Activated naive CD4-positive, alpha-beta T cell treated with anti-CD3 and anti-CD28 coated beads, Interleukin-2, amount 50 U/mL, for 24 hours (primary cell): ENCODE results near the gene DTNA.
A peak's percentile ranks its signal among the peaks of the same experiment; 100 is the strongest.

Source experiments
- H3K27ac Mint-ChIP-seq: one replicate; pipeline ENCODE4 v1.8.0; 2021; ENCODE audit warnings: mild to moderate bottlenecking, mixed read lengths
- H3K27me3 Mint-ChIP-seq: one replicate; pipeline ENCODE4 v1.8.0; 2021; ENCODE audit warnings: mixed read lengths
- H3K36me3 Mint-ChIP-seq: one replicate; pipeline ENCODE4 v1.8.0; 2021; ENCODE audit warnings: mixed read lengths
- H3K4me1 Mint-ChIP-seq: one replicate; pipeline ENCODE4 v1.8.0; 2021; ENCODE audit warnings: mixed read lengths
- H3K4me3 Mint-ChIP-seq: one replicate; pipeline ENCODE4 v1.8.0; 2021; ENCODE audit warnings: mild to moderate bottlenecking, mixed read lengths
- H3K9me3 Mint-ChIP-seq: one replicate; pipeline ENCODE4 v1.8.0; 2021; ENCODE audit warnings: mixed read lengths

Gene DTNA

DNA sequence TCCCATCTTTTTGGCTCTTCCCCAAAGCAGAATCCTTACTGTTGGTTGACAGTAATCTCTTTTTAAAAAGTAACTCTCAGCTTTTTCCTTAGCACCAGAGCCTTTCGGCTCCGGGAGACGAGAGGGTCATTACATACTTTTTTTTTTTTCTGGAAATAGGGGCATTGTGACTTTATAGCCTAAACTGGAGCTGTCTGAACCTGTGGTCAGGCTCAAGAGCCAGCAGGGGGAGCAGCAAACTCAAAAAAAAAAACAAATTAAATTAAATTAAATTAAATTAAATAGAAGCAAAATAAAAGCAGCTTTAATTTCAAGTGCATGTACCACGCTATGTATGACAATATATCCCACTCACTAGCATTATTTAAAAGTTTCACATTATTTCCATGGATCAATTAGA is 156.6 kb downstream of the DTNA start:
- H3K27ac Mint-ChIP-seq = peak overlapping the region; percentile 90

DNA sequence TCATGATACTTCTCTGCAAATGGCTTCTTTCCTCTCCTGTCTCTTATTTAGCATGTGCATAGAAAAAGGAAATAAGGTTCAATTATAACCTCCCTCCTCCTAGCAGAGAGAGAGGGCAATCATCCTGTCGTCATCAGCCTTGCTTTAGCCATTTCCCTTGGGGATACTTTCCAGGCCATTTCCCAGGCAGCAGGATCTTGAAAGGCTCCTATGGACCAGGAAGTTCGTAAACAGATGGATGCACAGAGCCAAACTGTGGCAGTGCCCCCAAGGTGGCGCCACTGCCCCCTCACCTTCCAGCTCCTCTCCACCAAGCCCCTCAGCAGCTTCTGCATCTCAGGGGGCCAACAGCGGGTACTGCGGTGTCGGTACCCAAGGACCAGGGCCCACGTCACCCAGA is 157.4 kb downstream of the DTNA start:
- no peaks in the 10 kb centered on the region for H3K36me3 Mint-ChIP-seq

More for the DNA sequence above, 156.6 kb downstream of the DTNA start:
- Mint-ChIP-seq H3K4me3 (peak overlapping the region; percentile 58), H3K9me3 (peaks cover 4% of the 10 kb centered on the region), H3K27me3 (no peaks in the 10 kb centered on the region), H3K36me3 (no peaks in the 10 kb centered on the region), H3K4me1 (peaks cover 39% of the 10 kb centered on the region)

DNA sequence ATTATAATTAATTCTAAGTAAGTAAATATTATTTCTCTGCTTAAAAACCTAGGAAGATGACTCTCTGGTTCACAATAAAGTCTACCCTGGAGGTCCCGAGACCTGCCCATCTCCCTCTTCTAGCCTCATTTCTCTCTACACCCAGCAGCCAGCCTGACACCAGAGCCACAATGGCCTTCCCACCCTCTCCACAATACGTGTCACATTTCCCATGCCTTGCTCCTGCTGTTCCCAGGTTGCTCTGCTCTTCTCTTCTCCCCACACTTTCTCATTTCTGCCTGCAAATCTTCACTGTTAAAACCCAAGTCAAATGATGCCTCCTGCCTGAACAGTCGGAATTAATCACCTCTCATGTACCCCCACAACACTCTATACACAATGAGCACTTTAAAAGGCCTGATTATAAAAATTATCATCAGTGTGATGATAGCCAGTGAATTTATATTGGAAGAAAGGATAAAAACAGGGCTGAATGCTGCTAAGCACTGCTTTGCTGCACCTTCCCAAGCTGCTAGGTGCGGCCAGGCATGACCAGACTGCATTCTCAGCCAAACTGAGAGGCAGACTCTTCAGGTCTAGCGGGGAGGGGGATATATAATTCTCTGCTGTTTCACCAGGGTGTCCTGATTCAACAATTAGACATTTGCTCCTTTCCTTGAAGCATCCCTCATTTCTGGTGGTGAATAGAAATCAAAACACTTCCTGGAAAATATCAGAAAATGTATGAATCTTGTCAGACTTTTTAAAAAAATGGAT is 160.6 kb downstream of the DTNA start:
- H3K27ac Mint-ChIP-seq = no peak overlapping the region
- no peak overlapping the region for H3K4me3 Mint-ChIP-seq
- no peaks in the 10 kb centered on the region for H3K27me3 Mint-ChIP-seq
- no peaks in the 10 kb centered on the region for H3K9me3 Mint-ChIP-seq
- peaks cover 15% of the 10 kb centered on the region for H3K4me1 Mint-ChIP-seq
- H3K36me3 Mint-ChIP-seq = no peaks in the 10 kb centered on the region

More for the DNA sequence above, 157.4 kb downstream of the DTNA start:
- Mint-ChIP-seq H3K27ac (peak overlapping the region; percentile 18), H3K4me1 (peaks cover 35% of the 10 kb centered on the region), H3K4me3 (no peak overlapping the region), H3K9me3 (peaks cover 4% of the 10 kb centered on the region), H3K27me3 (no peaks in the 10 kb centered on the region)

DNA sequence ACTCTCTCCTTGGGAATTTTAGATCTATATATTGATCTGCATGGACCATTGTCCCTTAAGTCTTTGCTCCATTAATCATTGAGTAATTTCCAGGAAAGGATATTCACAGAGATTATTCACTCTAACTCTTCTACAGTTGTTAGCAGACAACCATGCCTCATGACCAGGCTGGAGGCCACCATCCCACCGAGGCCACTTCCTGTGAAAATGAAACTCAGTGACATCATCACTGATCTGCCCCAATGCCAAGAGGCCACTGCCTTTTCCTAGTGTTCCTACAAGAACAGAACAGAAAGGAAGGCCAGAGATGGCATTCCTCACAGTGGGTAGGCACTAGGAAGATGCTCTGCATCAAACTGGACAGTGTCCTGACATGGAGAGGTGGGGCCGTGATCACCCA is 161.3 kb downstream of the DTNA start:
- Mint-ChIP-seq H3K27ac (no peak overlapping the region), H3K36me3 (no peaks in the 10 kb centered on the region)

DNA sequence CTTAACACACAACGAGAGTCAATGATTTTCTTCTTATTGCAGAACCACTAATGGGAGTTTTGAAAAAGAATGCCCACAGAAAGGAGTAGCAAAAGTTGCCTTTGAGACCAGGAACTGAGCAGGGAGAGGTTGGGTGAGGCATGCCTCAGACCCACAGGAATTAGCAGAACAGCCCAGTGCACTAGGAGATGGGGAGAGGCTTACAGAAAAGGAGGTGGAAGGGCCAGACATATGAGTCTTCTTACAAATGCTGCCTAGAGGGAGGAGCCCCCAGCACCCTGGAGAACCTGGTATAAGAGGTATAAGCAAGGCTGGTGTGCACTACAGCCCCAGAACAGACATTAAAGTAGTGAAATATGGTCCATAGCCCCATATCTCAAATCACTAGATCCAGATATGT is 162.0 kb downstream of the DTNA start:
- no peak overlapping the region for H3K27ac Mint-ChIP-seq
- H3K4me3 Mint-ChIP-seq = no peak overlapping the region
- no peaks in the 10 kb centered on the region for H3K36me3 Mint-ChIP-seq

More for the DNA sequence above, 161.3 kb downstream of the DTNA start:
- Mint-ChIP-seq H3K27me3 (no peaks in the 10 kb centered on the region), H3K4me1 (peaks cover 12% of the 10 kb centered on the region), H3K4me3 (no peak overlapping the region), H3K9me3 (no peaks in the 10 kb centered on the region)

DNA sequence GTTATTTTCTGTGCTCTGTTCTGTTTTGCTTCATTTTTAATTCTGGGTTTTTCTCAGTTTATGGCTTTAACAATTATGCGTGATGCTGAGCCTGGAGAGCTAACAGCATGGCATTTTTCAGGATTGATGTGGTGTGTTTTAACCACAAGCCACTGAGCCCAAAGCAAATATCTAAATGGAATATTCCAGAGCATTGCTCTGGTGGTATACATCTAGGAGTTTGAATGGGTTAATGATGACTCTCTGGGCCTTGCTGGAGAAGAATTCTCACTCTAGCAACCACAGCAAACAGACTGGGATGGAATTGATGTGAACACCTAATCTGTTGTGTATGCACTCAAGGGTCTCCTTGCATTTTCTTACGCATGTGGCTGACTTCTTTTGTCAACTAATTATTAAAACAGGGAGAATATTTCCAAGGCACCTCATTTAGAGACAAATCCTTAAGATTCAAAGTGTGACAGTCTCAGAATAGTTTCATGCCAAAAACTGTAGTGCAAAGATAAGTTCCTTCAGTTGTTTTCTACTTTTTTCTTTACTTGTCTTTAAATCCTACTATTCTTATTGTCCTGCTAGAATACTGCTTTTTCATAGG is 164.0 kb downstream of the DTNA start:
- no peak overlapping the region for H3K27ac Mint-ChIP-seq
- no peak overlapping the region for H3K4me3 Mint-ChIP-seq
- H3K9me3 Mint-ChIP-seq = no peaks in the 10 kb centered on the region
- H3K27me3 Mint-ChIP-seq = no peaks in the 10 kb centered on the region
- H3K4me1 Mint-ChIP-seq = peaks cover 4% of the 10 kb centered on the region
- no peaks in the 10 kb centered on the region for H3K36me3 Mint-ChIP-seq

More for the DNA sequence above, 162.0 kb downstream of the DTNA start:
- H3K4me1 Mint-ChIP-seq = peaks cover 6% of the 10 kb centered on the region
- no peaks in the 10 kb centered on the region for H3K27me3 Mint-ChIP-seq
- no peaks in the 10 kb centered on the region for H3K9me3 Mint-ChIP-seq

DNA sequence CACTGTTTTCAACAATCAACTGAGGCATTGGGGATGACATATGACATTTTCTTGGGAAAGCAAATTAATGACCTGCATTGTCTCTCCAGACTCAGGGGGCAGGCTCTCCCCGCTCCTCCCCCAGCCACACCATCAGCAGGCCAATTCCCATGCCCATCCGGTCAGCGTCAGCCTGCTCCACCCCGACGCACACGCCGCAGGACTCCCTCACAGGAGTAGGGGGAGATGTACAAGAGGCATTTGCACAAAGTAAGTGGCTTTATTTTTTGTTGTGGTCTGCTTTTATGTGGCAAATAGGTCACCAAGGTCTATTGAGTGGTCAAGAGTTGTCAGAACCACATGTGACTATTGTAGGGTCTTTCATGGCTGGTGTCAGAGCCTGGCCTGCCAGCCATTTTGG is 165.1 kb downstream of the DTNA start:
- H3K27me3 Mint-ChIP-seq = peaks cover 1% of the 10 kb centered on the region
- peaks cover 4% of the 10 kb centered on the region for H3K4me1 Mint-ChIP-seq
- H3K9me3 Mint-ChIP-seq = no peaks in the 10 kb centered on the region
- H3K4me3 Mint-ChIP-seq = no peak overlapping the region
- H3K36me3 Mint-ChIP-seq = no peaks in the 10 kb centered on the region
- H3K27ac Mint-ChIP-seq = no peak overlapping the region

DNA sequence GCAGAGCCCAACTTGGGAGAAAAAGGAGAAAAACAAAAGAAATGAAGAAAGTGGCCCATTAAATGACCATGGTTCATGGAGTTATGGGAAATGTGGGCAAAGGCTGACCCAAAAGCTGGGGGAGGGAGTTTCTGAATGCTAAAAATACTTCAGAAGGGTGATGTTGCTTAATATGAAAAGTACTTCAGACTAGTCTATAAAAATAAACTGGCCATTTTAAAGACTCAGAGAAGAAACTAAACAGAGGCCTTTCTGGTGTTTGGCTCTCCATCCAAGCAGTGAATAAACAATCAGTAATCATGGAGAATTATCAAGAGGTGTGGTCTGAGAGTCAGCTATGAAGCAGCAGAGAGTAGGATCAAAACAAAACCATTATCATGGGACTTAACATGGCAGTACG is 170.3 kb downstream of the DTNA start:
- Mint-ChIP-seq H3K27me3 (peaks cover 3% of the 10 kb centered on the region), H3K9me3 (no peaks in the 10 kb centered on the region), H3K4me1 (peaks cover 4% of the 10 kb centered on the region), H3K36me3 (no peaks in the 10 kb centered on the region), H3K4me3 (no peak overlapping the region), H3K27ac (no peak overlapping the region)

DNA sequence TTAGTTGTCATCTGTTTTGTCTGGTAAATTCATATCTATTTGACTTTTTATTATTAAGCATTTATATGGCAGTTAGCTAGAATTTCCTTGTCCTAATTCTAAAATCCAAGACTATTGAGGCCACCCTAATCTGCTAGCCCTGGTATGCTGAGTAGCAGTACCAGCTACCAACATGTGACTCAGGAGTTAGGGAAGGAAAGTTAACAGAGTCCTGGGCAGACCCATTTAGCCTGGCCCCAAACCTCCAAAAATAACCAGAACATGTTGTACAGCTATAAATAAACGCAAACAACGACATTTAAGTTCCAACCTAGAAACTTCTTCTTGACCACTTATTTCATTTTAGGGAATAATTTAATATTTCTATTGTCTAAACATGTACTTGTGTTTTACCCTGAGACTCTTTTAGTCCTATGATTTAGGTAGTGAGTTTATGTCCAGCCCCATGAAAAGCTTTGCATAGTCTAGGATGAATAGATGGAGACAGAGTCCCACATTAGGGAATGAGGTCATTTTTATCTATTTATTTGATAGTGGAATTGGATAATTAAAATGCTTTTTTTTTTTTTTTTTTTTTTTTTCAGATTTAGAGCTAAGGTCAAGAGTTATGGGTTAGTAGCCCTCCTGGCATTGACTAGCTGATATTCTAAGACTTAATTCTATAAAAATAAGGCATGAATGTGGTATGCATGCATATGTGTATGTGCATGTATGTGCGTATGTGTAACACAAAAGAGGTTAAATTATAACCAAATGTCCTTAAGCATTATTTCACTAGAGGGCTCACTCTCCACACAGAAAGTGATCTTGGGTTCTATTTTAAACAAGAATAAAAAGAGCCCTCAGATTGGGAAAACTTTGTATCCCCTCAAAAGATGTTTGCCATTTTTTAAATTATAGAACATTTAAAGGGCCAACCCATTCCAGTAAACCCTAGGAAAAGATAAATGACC is 171.1 kb downstream of the DTNA start:
- Mint-ChIP-seq H3K4me3 (no peak overlapping the region), H3K27me3 (peaks cover 3% of the 10 kb centered on the region), H3K9me3 (no peaks in the 10 kb centered on the region), H3K4me1 (peaks cover 1% of the 10 kb centered on the region), H3K36me3 (no peaks in the 10 kb centered on the region), H3K27ac (no peak overlapping the region)

DNA sequence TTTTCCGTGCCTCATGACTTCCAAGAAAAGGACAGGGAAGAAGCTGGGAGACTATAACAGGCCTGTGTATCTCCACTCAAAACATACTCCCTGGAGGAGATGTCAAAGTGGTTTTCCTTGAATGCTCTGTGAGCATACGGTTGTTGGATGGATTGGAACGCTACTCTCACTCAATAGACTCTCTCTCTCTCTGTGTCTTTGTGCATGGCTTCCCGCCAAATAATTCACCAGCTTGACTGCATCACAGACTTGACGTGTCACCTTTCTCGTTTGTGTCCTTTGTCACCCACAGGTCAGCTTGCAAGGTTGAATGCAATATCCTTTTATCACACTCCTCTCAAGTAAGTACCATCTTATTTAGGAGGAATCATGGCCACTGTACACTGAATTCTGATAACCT is 174.3 kb downstream of the DTNA start:
- H3K4me3 Mint-ChIP-seq = no peak overlapping the region
- no peak overlapping the region for H3K27ac Mint-ChIP-seq
- no peaks in the 10 kb centered on the region for H3K4me1 Mint-ChIP-seq
- H3K9me3 Mint-ChIP-seq = no peaks in the 10 kb centered on the region
- H3K36me3 Mint-ChIP-seq = no peaks in the 10 kb centered on the region
- H3K27me3 Mint-ChIP-seq = peaks cover 3% of the 10 kb centered on the region

DNA sequence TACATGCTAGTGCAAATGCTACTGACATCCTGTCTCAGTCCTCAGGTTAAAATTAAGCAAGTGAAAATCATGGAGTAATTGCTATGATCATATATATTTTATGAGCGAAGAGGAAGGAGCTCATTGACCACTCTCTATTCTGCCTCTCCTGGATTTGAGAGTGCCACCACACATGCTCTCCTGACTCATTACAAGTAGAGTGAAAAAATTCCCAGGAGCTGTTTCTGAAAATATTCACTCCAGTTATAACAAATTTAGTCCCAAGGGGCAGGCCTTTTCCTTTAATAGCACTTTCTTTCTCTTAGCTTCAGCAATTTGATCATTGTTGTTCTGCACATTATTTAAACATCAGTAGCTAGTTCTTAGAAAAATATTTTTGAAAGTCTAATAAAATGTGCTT is 176.1 kb downstream of the DTNA start:
- no peaks in the 10 kb centered on the region for H3K9me3 Mint-ChIP-seq

DNA sequence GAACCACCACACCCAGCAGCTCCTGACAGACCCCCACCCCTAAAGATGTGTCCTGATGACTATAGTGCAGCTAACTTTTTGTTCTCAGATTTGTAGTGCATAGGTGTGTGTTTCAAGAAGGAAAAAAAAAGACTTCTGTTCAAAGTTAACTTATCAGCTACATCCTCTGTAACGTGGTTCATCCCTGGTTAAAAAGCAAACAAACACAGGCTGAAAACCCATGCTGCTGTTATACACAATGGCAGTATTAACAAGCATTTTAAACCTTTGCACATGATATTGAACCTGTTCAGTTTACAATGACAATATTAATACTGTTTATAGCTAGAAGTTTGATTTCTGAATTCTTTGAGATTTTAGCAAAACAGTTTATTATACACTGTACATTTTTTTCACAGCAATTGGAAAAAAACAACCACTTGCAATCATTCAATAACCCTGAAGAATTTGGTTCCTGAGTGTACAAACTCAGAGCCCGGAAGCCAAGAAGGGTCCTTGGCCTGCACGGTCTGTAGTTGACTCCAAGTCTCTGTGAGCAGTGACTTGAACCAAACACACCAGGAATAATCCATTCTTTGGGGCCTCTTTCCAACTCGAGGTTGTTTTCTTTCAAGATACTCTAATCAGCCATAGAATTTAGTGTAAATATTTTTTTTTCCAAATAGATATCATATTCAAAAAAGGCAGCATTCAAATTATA is 177.9 kb downstream of the DTNA start:
- no peaks in the 10 kb centered on the region for H3K4me1 Mint-ChIP-seq
- peaks cover 11% of the 10 kb centered on the region for H3K27me3 Mint-ChIP-seq
- no peak overlapping the region for H3K27ac Mint-ChIP-seq
- H3K4me3 Mint-ChIP-seq = no peak overlapping the region
- no peaks in the 10 kb centered on the region for H3K9me3 Mint-ChIP-seq
- H3K36me3 Mint-ChIP-seq = no peaks in the 10 kb centered on the region

More for the DNA sequence above, 176.1 kb downstream of the DTNA start:
- Mint-ChIP-seq H3K4me1 (no peaks in the 10 kb centered on the region), H3K4me3 (no peak overlapping the region), H3K27ac (no peak overlapping the region), H3K36me3 (no peaks in the 10 kb centered on the region), H3K27me3 (peaks cover 6% of the 10 kb centered on the region)

DNA sequence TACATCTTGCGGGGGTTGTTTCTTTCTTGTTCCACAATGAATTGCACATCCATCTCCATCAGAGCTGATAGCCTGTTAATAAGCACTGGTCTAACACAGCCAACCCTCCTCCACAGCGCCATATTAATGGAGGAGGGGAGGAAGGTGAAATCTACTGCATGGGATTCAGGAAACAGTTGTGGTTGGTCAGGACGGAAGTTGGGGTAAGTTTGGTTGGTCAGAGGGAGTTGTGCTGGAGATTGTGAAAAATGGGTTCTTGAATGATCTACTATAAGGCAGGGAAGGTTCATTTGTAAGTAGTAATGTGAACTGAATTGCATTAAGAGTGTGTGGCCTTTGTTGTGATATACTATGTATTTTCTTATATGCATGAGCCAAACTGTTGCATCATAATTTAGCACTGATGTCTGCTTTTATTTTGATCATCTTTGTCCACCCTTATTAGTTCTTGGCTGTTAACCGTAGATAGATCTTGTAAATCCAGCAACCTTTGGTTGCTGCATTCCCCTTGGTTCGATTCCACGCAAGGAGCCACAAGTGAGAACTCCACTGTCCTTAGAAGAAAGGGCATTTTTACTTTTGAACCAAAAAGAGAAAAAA is 180.5 kb downstream of the DTNA start:
- Mint-ChIP-seq H3K27me3 (peaks cover 17% of the 10 kb centered on the region), H3K4me1 (no peaks in the 10 kb centered on the region), H3K36me3 (no peaks in the 10 kb centered on the region), H3K4me3 (no peak overlapping the region), H3K9me3 (peaks cover 6% of the 10 kb centered on the region), H3K27ac (no peak overlapping the region)

DNA sequence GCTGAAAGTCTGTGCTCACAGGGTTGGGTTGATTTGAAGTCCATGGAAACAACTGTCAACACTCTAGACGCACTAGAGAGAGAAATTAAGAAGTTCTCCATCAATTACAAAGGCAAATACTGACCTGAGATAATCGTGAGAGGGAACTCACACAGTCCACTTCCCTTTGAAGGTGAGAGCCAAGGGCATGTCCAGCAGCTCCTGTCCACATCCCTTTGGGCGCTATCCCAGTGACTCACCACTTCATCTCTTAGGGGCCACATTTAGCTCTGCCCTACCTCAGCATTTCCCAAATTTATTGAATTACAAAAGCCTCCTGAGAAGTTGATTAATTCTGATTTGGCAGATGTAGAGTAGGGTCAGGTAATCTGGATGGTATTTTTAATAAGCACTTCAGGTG is 182.3 kb downstream of the DTNA start:
- no peaks in the 10 kb centered on the region for H3K36me3 Mint-ChIP-seq
- H3K27me3 Mint-ChIP-seq = peaks cover 17% of the 10 kb centered on the region
- no peak overlapping the region for H3K27ac Mint-ChIP-seq
- H3K4me1 Mint-ChIP-seq = no peaks in the 10 kb centered on the region
- peaks cover 6% of the 10 kb centered on the region for H3K9me3 Mint-ChIP-seq
- no peak overlapping the region for H3K4me3 Mint-ChIP-seq

DNA sequence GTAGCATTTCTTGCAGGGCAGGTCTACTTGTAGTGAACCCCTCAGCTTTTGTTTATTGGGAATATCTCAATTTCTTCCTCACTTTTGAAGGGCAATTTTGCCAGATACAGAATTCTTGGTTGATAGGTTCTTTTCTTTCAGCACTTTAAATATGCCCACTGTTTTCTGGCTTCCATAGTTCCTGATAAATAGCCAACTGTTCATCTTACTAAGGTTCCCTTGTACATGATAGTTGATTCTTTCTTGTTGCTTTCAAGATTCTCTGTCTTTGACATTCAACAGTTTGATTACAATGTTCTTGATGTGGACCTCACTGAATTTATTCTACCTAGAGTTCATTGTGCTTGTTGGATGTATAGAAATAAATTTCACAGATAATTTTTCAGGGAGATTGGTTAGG is 183.1 kb downstream of the DTNA start:
- H3K27ac Mint-ChIP-seq = no peak overlapping the region
- no peak overlapping the region for H3K4me3 Mint-ChIP-seq
- H3K27me3 Mint-ChIP-seq = peaks cover 17% of the 10 kb centered on the region
- H3K4me1 Mint-ChIP-seq = no peaks in the 10 kb centered on the region
- no peaks in the 10 kb centered on the region for H3K36me3 Mint-ChIP-seq
- peaks cover 6% of the 10 kb centered on the region for H3K9me3 Mint-ChIP-seq
